Mesodermal cell (in vitro differentiated cells): ENCODE data around the gene MS4A14. TPM values are rescaled to one million over a fixed set of nuclear protein-coding genes. Genes with fewer than 3 reads are reported as not detected.
"Not testable (repeated sequence)": the region's sequence is repeated elsewhere in the genome, so short reads cannot be mapped to it uniquely, and the experiment has no call there.

Experiments
- H3K27ac ChIP-seq: 2 replicates; pipeline ENCODE4 v1.7.0; 2013; ENCODE audit warnings: mild to moderate bottlenecking, low read depth, low read length, moderate library complexity; ENCODE audit not compliant: severe bottlenecking
- H3K36me3 ChIP-seq: 2 replicates; pipeline ENCODE4 v1.7.1; 2013; ENCODE audit warnings: mild to moderate bottlenecking, low read length, moderate library complexity; ENCODE audit not compliant: control insufficient read depth, insufficient read depth
- H3K4me1 ChIP-seq: one replicate; pipeline ENCODE4 v1.7.1; 2013; ENCODE audit warnings: mild to moderate bottlenecking, low read length; ENCODE audit not compliant: insufficient read depth, control insufficient read depth, poor library complexity, severe bottlenecking
- H3K4me3 ChIP-seq: 2 replicates; pipeline ENCODE4 v1.7.0; 2013; ENCODE audit warnings: low read length, control low read depth, mild to moderate bottlenecking; ENCODE audit not compliant: insufficient read depth, poor library complexity, severe bottlenecking; ENCODE audit errors: extremely low read depth
- H3K9me3 ChIP-seq: 2 replicates; pipeline ENCODE4 v1.7.1; 2013; ENCODE audit warnings: mild to moderate bottlenecking, low read length, moderate library complexity; ENCODE audit not compliant: control insufficient read depth
- WGBS, 2 experiments: methylation state at CpG; one replicate each; pipeline ENCODE4 v1.1.5; 2013; ENCODE audit warnings: missing lambda C conversion rate in 2 of 2; ENCODE audit not compliant: insufficient coverage in 2 of 2; 5-methylcytosine and 5-hydroxymethylcytosine counted together
- polyA plus RNA-seq, 2 experiments: library from polyadenylated mRNA; stranded (reverse); fragments of 50-300 nt; gene quantifications; one replicate each; pipeline ENCODE4 v1.2.3, GENCODE V29; 2013

MS4A14 gene, protein sequence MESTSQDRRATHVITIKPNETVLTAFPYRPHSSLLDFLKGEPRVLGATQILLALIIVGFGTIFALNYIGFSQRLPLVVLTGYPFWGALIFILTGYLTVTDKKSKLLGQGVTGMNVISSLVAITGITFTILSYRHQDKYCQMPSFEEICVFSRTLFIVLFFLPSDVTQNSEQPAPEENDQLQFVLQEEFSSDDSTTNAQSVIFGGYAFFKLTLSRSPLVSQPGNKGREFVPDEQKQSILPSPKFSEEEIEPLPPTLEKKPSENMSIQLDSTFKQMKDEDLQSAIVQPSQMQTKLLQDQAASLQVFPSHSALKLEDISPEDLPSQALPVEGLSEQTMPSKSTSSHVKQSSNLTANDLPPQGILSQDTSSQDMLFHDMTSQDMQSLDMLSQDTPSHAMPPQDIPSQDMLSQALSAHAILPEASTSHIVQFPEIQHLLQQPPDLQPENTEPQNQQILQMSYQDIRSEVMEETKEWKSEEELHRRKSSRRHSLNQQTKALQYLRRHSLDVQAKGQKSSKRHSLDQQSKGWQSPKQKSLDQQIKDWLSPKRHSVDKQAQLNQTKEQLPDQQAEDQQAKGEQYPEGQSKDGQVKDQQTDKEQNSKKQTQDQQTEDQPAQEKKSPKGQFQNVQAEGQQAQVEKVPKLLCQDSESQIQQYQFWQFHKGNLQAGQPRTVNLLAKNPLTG
- not detected for polyA plus RNA-seq (2013, experiment 1 of 2)
- not detected for polyA plus RNA-seq (2013, experiment 2 of 2)

DNA sequence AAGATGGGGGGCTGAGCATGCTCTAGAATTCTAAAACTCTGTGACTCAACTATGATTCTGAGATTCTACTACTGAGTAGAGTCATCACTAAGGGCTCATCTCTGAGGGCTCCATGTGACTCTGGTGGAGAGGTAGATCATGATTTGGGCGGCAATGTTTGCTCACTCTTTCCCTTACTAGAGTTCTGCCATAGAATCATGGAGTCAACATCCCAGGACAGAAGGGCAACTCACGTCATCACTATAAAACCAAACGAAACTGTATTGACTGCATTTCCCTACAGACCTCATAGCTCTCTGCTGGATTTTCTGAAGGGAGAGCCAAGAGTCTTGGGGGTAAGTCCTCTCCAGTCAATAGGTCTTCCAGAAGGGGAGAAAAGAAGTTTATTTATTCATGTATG lies at the start of gene MS4A14:
MS4A14 (plus strand) TSS at position 78 of the 400 bp plus-strand sequence; CDS start at position 198, 120 bp downstream.
- H3K9me3 ChIP-seq = no peaks in the 10 kb centered on the region
- 71% methylated on average over 2 of the region's 3 CpGs; no CpG with 5 or more reads in 1 of the 2 experiments for WGBS, 2 experiments

DNA sequence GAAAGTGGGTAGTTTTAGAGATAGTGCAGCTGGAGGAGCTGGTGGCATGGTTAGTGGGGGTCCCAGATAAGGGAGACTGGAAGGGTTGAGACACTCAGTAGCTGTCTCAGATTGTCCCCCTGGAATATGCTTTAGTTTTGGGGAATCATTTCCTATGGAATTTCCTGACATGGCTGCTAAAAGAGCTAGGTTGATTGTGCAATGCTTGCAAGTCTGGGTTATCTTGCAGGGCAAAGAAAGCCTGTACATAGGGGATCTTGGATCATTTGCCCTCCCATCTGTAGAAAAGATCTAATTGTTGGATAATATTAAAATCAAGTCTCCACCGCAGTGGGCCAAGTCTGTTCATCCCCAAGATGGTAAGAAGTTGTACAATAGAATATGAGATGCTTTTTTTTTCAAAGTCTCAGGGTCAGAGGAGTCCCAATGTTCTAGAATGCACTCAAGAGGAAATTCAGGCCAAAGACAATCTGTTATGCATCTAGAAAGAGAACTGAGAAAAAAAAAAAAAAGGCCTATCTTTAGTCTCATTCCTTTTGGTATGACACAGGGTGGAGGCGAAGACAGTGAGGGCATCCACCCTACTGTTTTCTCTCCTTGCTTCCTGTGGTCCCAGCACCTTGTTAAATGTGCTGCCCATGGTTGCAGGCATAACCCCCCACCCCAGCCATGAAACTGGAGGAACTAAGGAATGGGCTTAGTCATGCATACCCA lies 49.0 kb upstream of the MS4A14 start:
- H3K27ac ChIP-seq = no peak overlapping the region
- 80 to 100% methylated on average over 1 of the region's 2 CpGs for WGBS, 2 experiments
- H3K4me3 ChIP-seq = no peak overlapping the region
- H3K4me1 ChIP-seq = no peaks in the 10 kb centered on the region
- no peaks in the 10 kb centered on the region for H3K9me3 ChIP-seq
- no peaks in the 10 kb centered on the region for H3K36me3 ChIP-seq

More for the DNA sequence above, at the start of gene MS4A14:
- Histone ChIP-seq H3K27ac (no peak within 1 kb of the TSS), H3K36me3 (no peaks in the 10 kb centered on the region), H3K4me3 (no peak within 1 kb of the TSS), H3K4me1 (no peaks in the 10 kb centered on the region)

DNA sequence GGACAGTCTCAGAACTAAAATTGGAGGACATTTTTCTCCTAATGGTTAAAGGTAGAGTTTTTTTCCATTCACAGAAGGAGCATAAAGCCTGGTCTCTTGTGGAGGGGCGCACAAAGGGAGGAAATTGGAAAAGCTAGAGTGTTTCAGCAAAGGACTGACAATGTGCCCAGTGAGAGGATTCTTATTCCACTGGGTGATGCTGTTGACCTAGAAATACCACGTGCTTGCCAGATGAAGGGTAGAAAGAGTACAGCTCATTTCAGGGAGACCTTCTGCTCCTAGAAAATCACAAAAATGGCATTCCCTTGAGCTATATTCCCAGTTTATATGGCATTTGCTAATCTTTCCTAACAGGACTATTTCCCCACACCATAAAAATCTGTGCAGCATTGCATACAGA lies 48.1 kb upstream of the MS4A14 start:
- Histone ChIP-seq H3K4me1 (no peaks in the 10 kb centered on the region), H3K27ac (no peak overlapping the region), H3K4me3 (no peak overlapping the region), H3K9me3 (no peaks in the 10 kb centered on the region), H3K36me3 (no peaks in the 10 kb centered on the region)
- WGBS, 2 experiments = 82% methylated on average over 1 of the region's 2 CpGs; no CpG with 5 or more reads in 1 of the 2 experiments

DNA sequence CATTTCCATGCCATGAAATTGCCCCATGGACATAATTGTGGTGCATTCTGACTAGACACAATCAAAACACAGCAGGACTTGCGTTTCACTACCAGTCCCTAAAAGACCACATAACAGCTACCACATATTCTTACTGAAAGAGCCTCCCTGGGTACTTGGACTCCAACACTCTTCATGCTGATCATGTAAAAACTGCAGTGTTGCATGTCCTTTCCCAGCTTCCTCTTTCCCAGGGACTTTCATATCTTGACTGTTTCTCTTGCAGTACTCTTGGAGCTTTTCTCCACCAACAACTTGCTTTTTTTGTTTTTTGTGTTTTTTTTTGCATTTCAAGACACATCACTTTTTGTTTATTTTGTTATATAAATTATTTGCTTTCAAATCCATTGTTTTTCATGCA lies 46.3 kb upstream of the MS4A14 start:
- Histone ChIP-seq H3K9me3 (peaks cover under 1% of the 10 kb centered on the region), H3K4me1 (no peaks in the 10 kb centered on the region), H3K4me3 (no peak overlapping the region), H3K36me3 (no peaks in the 10 kb centered on the region), H3K27ac (no peak overlapping the region)
- WGBS, 2 experiments = 86 to 100% methylated on average over 1 of the region's 1 CpG

DNA sequence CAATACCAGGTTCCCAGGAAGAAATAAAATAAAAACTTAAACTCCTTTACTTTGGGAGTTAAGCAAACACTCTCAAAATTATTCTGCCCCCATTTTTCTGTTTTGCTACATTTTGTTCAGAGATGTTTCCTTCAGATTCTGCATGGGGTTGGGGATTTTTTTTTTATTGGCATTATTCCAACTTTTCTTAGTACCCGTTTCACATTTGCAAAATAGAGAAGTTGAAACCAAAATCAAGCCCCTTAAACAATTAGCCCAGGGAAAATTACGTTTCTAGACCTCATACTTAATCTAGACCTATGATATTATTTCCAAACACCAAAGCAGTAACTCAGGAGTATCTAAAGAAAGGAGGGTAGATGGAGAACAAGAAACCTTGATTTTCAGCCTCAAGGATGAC lies 38.5 kb upstream of the MS4A14 start:
- no peaks in the 10 kb centered on the region for H3K4me1 ChIP-seq
- no peak overlapping the region for H3K4me3 ChIP-seq
- no peaks in the 10 kb centered on the region for H3K36me3 ChIP-seq
- no peak overlapping the region for H3K27ac ChIP-seq
- WGBS, 2 experiments = no CpG with 5 or more reads among the region's 2 CpGs
- H3K9me3 ChIP-seq = peaks cover 19% of the 10 kb centered on the region

DNA sequence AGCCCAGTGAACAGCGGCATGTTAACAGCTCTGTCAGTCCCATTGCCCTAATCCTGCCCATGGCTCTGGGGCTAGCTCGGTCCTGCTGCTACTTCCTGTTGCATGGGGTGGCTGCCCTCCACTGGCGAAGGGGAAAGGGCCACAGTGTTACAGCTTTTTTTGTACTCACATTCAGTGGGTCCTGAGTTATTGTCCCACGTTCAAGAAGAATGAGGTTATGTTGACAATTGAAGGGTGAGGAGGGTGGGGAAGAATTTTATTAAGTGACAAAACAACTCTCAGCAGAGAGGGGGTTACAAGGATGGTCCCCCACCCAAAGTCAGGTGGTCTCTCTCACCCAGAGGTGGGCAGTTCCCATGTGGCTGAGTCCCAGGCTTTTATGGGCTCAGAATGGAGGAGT lies 35.6 kb upstream of the MS4A14 start:
- H3K4me3 ChIP-seq = no peak overlapping the region
- H3K9me3 ChIP-seq = peaks cover 14% of the 10 kb centered on the region
- H3K4me1 ChIP-seq = no peaks in the 10 kb centered on the region
- no peak overlapping the region for H3K27ac ChIP-seq
- 88 to 90% methylated on average over 3 of the region's 4 CpGs for WGBS, 2 experiments
- H3K36me3 ChIP-seq = no peaks in the 10 kb centered on the region

DNA sequence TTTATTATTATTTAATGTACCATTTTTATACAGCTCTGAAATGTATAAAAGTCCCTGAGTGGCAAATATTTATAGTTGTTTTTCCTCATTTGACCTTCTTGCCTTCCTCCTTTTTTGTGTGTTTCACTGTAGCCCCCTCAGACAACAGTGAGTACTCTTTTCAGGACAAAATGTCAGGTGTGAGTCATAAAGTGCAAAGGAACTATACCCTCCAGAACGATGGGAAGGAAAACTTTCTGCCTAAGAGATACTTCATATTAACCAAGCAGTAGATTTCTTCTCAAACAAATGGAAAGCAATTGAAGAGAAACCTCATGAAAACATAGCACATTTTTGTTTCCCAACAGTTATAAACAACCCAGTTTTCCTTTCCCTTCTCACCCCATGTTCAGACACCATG lies 34.0 kb upstream of the MS4A14 start:
- no peaks in the 10 kb centered on the region for H3K4me1 ChIP-seq
- no peaks in the 10 kb centered on the region for H3K36me3 ChIP-seq
- H3K9me3 ChIP-seq = peaks cover 14% of the 10 kb centered on the region
- H3K4me3 ChIP-seq = no peak overlapping the region
- 86 to 89% methylated on average over 1 of the region's 1 CpG for WGBS, 2 experiments
- no peak overlapping the region for H3K27ac ChIP-seq

DNA sequence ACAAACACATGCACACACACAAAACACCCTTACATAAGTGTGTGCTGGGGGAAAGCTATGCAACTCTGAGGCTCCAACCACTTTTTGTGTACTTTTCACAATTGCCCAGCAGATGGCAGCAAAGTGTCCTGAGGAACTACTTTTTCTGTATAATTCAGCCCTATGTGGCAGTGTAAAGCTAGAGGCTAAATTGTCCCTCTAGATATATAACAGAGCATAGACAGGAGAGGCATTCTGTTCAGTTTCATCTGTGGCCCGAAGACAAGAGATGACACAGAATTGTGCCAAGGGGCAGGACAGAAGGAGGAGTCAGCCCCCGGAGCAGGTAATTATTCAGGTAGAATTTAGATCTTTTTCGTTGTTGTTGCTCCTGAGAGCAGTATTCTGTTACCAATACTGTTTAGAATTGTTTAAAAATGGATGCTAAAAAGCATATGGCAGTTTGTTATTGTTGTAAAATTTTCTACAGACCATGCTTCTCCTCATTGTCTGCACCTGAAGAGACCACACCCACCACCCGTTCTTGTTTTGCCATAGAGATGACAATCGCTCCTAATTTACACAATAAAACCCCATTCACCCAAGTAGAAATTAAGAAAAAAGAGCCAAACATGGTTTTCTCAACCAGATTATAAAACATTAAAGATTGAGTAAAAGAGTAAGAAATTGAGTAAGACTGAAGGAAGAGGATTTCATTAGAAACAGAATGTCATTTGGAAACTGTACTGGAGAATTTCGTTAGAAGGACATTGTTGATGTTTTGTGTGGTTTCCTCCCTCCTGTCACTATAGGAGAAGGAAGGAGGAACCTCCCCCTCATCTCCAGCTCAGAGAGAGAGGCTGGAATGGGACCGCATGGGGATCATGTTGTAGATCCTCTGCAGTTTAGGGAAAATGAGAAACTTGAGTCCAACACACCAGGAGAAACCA lies 32.5 kb upstream of the MS4A14 start:
- Histone ChIP-seq H3K9me3 (peaks cover 14% of the 10 kb centered on the region), H3K4me1 (no peaks in the 10 kb centered on the region), H3K4me3 (no peak overlapping the region), H3K36me3 (no peaks in the 10 kb centered on the region), H3K27ac (no peak overlapping the region)
- WGBS, 2 experiments = 51% methylated on average over 2 of the region's 7 CpGs; no CpG with 5 or more reads in 1 of the 2 experiments

DNA sequence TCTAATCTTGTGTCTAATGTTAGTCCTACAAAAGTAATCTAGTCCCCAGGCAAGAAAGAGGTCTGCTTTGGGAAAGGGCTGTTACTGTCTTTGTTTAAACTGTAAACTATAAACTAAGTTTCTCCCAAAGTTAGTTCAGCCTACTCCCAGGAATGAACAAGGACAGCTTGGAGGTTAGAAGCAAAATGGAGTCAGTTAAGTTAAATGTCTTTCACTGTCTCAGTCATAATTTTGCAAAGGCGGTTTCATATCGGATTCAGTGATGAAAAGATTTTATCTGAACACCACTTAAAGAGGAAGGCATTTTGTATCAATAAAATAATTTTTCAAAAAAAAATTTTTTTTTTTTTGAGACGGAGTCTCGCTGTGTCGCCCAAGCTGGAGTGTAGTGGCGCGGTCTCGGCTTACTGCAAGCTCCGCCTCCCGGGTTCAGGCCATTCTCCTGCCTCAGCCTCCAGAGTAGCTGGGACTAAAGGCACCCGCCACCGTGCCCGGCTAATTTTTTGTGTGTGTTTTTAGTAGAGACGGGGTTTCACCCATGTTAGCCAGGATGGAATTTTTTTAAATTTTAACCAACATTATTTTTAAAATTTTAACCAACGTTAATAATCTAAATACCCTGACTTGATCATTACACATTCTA lies 29.9 kb upstream of the MS4A14 start:
- not testable (repeated sequence) for H3K4me3 ChIP-seq, H3K36me3 ChIP-seq, H3K4me1 ChIP-seq, H3K27ac ChIP-seq, H3K9me3 ChIP-seq
- WGBS, 2 experiments = 73 to 96% methylated on average over 3 to 7 of the region's 15 CpGs
